Peyer's patch (tissue), 4 donors: ENCODE results near the gene THSD8. TPM values are rescaled to one million over a fixed set of nuclear protein-coding genes. Genes with fewer than 3 reads are reported as not detected.

Experiments
- DNase-seq, 3 donors: peaks; one replicate each; pipeline ENCODE4 v3.0.0-alpha.2; 2017 to 2019
- H3K27ac ChIP-seq, 4 donors: fragments of 200-600 bp; sonication (generic); one replicate each; pipeline ENCODE4 v1.5.1; 2016 to 2019
- H3K27me3 ChIP-seq, 2 donors: fragments of 200-600 bp; sonication (generic); one replicate each; pipeline ENCODE4 v1.5.1; 2019
- H3K36me3 ChIP-seq, 3 donors: fragments of 200-600 bp; sonication (generic); one replicate each; pipeline ENCODE4 v1.5.1; 2016 to 2019
- H3K4me1 ChIP-seq, 4 donors: fragments of 200-600 bp; sonication (generic); one replicate each; pipeline ENCODE4 v1.5.1; 2016 to 2019
- H3K4me3 ChIP-seq, 4 donors: fragments of 200-600 bp; sonication (generic); 1 replicate in 3 of 4; 2 replicates in 1 of 4; pipeline ENCODE4 v1.5.1; 2016 to 2019; ENCODE audit warnings: mild to moderate bottlenecking in 1 of 4
- H3K9me3 ChIP-seq, 4 donors: fragments of 200-600 bp; sonication (generic); one replicate each; pipeline ENCODE4 v1.5.1; 2016 to 2019; ENCODE audit warnings: mild to moderate bottlenecking in 1 of 4
- POLR2A ChIP-seq, 2 donors: fragments of 450-650 bp; IDR thresholded peaks; one replicate each; pipeline ENCODE4 v1.5.1; 2017; ENCODE audit warnings: antibody characterized with exemption in 2 of 2, mild to moderate bottlenecking in 2 of 2, moderate library complexity in 2 of 2
- total RNA-seq, 4 donors: library from RNA; depleted of rRNA; stranded (reverse); fragments of >200 nt; gene quantifications; one replicate each; pipeline ENCODE4 v1.1.0, GENCODE V29; 2016
- TF ChIP-seq, protein P1 (sequence below), 6 experiments: fragments of 450-650 bp in 4 of 6; fragments of 200-600 bp in 2 of 6; sonication (generic) in 1 of 6; IDR thresholded peaks; one replicate each; pipeline ENCODE4 v1.5.1; 2017 to 2019; ENCODE audit warnings: antibody characterized with exemption in 6 of 6, mild to moderate bottlenecking in 3 of 6, moderate library complexity in 1 of 6

The THSD8 gene
- total RNA-seq, 4 donors from 2014 or later = not detected

DNA sequence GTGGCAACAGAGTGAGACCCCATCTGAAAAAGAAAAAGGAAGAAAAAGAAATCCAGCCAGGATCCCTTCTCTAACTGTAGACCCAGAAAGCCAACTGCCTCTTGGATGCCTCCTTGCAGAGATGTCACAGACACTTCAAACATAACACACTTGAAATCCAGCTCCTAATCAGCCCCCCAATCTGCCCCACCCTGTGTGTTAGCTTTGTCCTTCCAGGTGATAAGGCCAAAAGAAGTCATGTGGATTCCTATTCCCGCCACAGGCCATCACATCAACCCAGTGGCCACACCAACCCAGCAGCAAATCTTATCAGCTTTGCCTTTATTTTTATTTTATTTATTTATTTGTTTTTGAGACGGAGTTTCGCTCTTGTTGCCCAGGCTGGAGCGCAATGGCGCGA, 42.2 kb upstream of the THSD8 start:
- H3K4me1 ChIP-seq = peaks cover 0 to 11% (median 4%) of the 10 kb centered on the region in 4 donors
- no peak for DNase-seq
- H3K36me3 ChIP-seq = peaks cover 0 to 22% (median 0%) of the 10 kb centered on the region in 3 donors
- H3K9me3 ChIP-seq = no peaks in the 10 kb centered on the region
- no peak for TF ChIP-seq POLR2A (IDR thresholded peaks at IDR 0.05)
- TF ChIP-seq, protein P1, sequence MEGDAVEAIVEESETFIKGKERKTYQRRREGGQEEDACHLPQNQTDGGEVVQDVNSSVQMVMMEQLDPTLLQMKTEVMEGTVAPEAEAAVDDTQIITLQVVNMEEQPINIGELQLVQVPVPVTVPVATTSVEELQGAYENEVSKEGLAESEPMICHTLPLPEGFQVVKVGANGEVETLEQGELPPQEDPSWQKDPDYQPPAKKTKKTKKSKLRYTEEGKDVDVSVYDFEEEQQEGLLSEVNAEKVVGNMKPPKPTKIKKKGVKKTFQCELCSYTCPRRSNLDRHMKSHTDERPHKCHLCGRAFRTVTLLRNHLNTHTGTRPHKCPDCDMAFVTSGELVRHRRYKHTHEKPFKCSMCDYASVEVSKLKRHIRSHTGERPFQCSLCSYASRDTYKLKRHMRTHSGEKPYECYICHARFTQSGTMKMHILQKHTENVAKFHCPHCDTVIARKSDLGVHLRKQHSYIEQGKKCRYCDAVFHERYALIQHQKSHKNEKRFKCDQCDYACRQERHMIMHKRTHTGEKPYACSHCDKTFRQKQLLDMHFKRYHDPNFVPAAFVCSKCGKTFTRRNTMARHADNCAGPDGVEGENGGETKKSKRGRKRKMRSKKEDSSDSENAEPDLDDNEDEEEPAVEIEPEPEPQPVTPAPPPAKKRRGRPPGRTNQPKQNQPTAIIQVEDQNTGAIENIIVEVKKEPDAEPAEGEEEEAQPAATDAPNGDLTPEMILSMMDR (IDR thresholded peaks at IDR 0.05) = no peak
- no peaks in the 10 kb centered on the region for H3K27me3 ChIP-seq
- H3K4me3 ChIP-seq = no peak overlapping the region
- H3K27ac ChIP-seq = no peak overlapping the region

DNA sequence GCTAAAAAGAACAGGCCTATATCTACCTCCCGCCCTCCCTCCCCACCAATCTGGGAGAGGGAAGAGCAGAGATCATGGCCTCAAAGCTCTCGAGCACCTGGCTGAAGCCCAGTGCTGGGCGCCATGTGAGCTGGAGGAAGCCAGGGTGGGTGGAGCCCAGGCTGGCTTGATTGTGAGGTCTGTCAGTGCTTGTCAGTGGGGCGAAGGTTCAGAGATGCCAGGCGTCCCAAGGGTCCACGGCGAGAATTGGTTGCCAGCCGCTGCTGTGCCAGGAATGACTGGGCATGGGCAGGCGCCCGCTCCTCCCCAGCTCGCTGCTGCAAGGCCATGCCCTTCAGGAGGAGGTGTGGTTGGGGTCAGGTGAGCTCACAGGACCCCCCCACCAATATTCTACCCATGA, 38.8 kb upstream of the THSD8 start:
- no peak for DNase-seq
- Histone ChIP-seq H3K9me3 (no peaks in the 10 kb centered on the region), H3K27ac (no peak overlapping the region), H3K27me3 (no peaks in the 10 kb centered on the region), H3K4me1 (peaks cover 0 to 7% (median 0%) of the 10 kb centered on the region in 4 donors), H3K4me3 (no peak overlapping the region), H3K36me3 (peaks cover 0 to 34% (median 0%) of the 10 kb centered on the region in 3 donors)
- TF ChIP-seq POLR2A (IDR thresholded peaks at IDR 0.05) = no peak

DNA sequence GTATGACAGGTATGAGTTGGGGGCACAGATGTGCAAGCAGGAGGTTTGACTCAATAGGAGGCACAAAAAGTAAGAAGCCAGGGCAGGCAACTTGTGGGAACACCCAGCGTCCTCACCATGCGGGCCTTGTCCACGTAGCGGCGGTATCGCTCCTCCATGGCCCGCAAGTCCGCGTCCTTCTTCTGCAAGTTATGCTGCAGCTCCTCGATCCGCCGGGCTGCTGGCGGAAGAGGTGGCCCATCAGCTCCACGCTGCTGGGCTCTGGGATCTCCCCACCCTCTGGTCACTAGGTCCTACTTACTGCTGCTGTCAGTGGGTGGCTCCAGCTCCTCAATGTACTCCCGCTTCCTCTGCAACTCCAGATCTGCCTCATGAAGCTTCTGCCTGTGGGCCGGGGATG, 37.2 kb upstream of the THSD8 start:
- Histone ChIP-seq H3K4me1 (peaks cover 0 to 7% (median 0%) of the 10 kb centered on the region in 4 donors), H3K9me3 (no peaks in the 10 kb centered on the region), H3K27ac (no peak overlapping the region), H3K36me3 (peaks cover 0 to 37% (median 0%) of the 10 kb centered on the region in 3 donors), H3K4me3 (no peak overlapping the region), H3K27me3 (no peaks in the 10 kb centered on the region)
- TF ChIP-seq, protein P1 (IDR thresholded peaks at IDR 0.05) = no peak
- TF ChIP-seq POLR2A (IDR thresholded peaks at IDR 0.05) = no peak
- DNase-seq = no peak

DNA sequence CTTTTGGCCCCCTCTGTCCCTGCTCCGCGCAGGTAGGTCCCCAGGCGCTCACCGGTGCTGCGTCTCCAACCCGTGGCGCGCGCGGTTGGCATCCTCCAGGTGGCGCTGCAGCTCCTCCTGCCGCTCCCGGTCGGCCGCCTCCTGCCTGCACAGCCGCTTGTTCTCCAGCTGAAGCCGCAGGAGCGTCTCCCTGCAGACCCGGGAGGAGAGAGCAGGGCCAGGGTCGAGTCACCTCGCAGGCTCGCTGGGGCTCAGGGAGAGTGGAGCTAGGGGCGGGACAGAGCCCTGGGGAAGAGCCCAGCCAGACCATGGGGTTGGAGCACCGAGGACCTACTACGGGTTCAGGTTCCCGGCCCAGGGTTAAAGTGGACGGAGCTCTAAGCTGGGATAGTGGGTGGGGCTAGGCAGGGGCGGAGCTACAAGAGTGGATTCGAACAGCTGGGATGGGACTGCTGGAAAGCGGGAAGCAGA, 35.8 kb upstream of the THSD8 start:
- Histone ChIP-seq H3K27me3 (no peaks in the 10 kb centered on the region), H3K4me3 (peak overlapping the region in 3 of 4 donors; percentile 26 to 48 (median 38)), H3K9me3 (no peaks in the 10 kb centered on the region), H3K36me3 (peaks cover 0 to 50% (median 0%) of the 10 kb centered on the region in 3 donors), H3K4me1 (peaks cover 0 to 7% (median 2%) of the 10 kb centered on the region in 4 donors), H3K27ac (peak overlapping the region in 3 of 4 donors; percentile 52 to 71 (median 52))
- peak; percentile 82 to 94 (median 87) for DNase-seq
- peak in 1 of 2 donors; percentile 68 for TF ChIP-seq POLR2A (IDR thresholded peaks at IDR 0.05)
- TF ChIP-seq, protein P1 (IDR thresholded peaks at IDR 0.05) = peak; percentile 64 to 97 (median 74)

DNA sequence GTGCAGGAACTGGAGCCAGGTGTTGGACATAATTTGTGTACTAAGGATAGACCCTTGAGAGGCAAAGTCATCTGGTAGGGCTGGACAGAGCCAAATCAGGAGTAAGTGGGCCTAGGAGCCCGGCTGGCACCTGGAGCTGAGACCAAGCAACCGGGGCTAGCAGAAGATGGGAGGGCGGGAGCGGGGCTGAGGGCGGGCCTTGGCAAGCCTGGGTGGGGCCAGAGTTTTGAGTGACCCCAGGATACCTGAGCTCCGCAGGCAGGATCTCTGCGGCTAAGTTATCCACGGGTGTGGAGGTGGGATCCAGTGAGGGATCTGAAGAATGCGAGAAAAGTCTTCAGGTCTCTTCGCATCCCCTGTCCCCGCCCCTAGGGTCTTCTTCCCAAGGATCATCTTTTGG, 34.7 kb upstream of the THSD8 start:
- TF ChIP-seq, protein P1 (IDR thresholded peaks at IDR 0.05) = no peak
- TF ChIP-seq POLR2A (IDR thresholded peaks at IDR 0.05) = no peak
- DNase-seq = no peak
- H3K27me3 ChIP-seq = no peaks in the 10 kb centered on the region
- H3K27ac ChIP-seq = no peak overlapping the region
- H3K36me3 ChIP-seq = peaks cover 0 to 53% (median 0%) of the 10 kb centered on the region in 3 donors
- peaks cover 0 to 7% (median 2%) of the 10 kb centered on the region in 4 donors for H3K4me1 ChIP-seq
- H3K9me3 ChIP-seq = no peaks in the 10 kb centered on the region
- H3K4me3 ChIP-seq = no peak overlapping the region

DNA sequence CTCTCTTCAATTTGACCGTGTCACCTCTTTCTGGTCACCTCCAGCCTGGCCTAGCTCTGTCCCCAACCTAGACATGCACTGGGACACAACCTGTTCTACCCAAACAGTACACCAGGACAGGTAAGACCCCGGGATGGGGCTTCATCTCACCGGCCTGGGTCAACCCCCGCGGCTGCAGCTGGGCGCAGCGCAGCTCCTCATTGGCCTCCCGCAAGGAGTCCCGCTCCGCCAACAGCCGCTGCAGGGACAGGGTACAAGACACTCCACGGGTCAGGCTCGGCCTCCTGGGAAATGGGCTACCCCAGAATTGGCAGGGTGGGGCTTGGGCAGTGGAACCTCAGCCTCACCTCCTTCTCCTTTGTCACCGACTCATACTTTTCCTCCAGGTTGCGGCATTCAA, 34.2 kb upstream of the THSD8 start:
- Histone ChIP-seq H3K4me1 (peaks cover 0 to 7% (median 2%) of the 10 kb centered on the region in 4 donors), H3K27me3 (no peaks in the 10 kb centered on the region), H3K27ac (no peak overlapping the region), H3K4me3 (no peak overlapping the region), H3K9me3 (no peaks in the 10 kb centered on the region), H3K36me3 (peaks cover 0 to 56% (median 0%) of the 10 kb centered on the region in 3 donors)
- DNase-seq = no peak
- TF ChIP-seq, protein P1 (IDR thresholded peaks at IDR 0.05) = no peak
- no peak for TF ChIP-seq POLR2A (IDR thresholded peaks at IDR 0.05)
